Measurements from ENCODE around the gene PROM2.
"Not testable (repeated sequence)": the region's sequence is repeated elsewhere in the genome, so short reads cannot be mapped to it uniquely, and the experiment has no call there.

PROM2 gene

DNA sequence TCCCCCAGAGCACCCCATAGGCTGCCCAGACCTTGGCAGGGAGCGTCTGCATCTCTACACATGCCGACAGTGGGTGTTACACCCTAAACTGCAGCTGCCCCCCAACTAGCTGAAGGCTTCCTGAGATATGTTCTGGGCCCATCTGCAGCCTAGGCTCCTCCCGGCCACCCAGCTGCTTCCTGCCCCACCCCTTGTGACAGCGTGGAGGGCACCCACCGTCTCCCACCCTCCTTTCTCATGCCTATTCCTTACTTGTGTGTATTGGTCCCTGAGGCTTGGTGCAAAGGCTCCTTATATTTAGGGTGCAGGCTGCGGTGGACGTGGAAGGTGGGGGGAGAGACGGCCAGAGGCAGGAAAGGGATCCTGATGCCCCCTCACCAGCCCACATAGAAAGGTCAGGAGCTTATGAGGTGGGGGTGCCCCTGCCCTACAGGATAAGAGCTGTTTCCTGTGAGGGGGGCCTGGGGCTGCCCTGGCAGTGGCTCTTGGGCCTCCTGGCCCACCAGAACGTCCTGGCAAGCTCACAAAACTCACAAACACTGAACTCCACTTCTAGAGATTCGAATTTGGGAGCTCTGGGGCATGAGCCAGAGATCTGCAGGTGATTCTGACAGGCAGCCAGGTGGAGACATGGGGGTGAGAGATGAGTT is 7.3 kb upstream of the PROM2 start:
- H3K27me3 ChIP-seq (ENCODE audit: insufficient read depth, low read length, poor library complexity), result no peaks in the 10 kb centered on the region
- no peak overlapping the region for H2BK5ac ChIP-seq (ENCODE audit: low read length)
- no peaks in the 10 kb centered on the region for H3K79me2 ChIP-seq (ENCODE audit: control insufficient read depth, insufficient read depth, low read length)
- no peak for DNase-seq
- no peak overlapping the region for H2BK120ac ChIP-seq (ENCODE audit: low read depth, low read length)
- no peaks in the 10 kb centered on the region for H3K4me1 ChIP-seq (ENCODE audit: control insufficient read depth, low read depth, low read length)
- H3K4ac ChIP-seq (ENCODE audit: low read depth, low read length), result no peak overlapping the region
- H3K27ac ChIP-seq (ENCODE audit: low read depth, low read length), result no peak overlapping the region
- no peak overlapping the region for H4K8ac ChIP-seq (ENCODE audit: low read depth, low read length)
- no CpG with 5 or more reads among the region's 10 CpGs for WGBS (ENCODE audit: extremely low coverage, insufficient coverage, low lambda C conversion rate)
- no peak overlapping the region for H3K23ac ChIP-seq (ENCODE audit: low read length)
- no peak overlapping the region for H3K4me3 ChIP-seq (ENCODE audit: low read length)
- no peaks in the 10 kb centered on the region for H3K79me1 ChIP-seq (ENCODE audit: low read length)
- no peak overlapping the region for H3K9ac ChIP-seq (ENCODE audit: low read length)
- no peak overlapping the region for H2BK15ac ChIP-seq (replicated peaks; ENCODE audit: low read depth)
- no peak overlapping the region for H2AK5ac ChIP-seq (ENCODE audit: low read length)
- no peak overlapping the region for H3K4me2 ChIP-seq (ENCODE audit: low read length)
- no peaks in the 10 kb centered on the region for H3K36me3 ChIP-seq (ENCODE audit: control insufficient read depth, insufficient read depth, low read length)
- H4K5ac ChIP-seq (ENCODE audit: low read length), result no peak overlapping the region
- H3K18ac ChIP-seq (ENCODE audit: low read length), result no peak overlapping the region
- H3K56ac ChIP-seq (ENCODE audit: low read length), result no peak overlapping the region

DNA sequence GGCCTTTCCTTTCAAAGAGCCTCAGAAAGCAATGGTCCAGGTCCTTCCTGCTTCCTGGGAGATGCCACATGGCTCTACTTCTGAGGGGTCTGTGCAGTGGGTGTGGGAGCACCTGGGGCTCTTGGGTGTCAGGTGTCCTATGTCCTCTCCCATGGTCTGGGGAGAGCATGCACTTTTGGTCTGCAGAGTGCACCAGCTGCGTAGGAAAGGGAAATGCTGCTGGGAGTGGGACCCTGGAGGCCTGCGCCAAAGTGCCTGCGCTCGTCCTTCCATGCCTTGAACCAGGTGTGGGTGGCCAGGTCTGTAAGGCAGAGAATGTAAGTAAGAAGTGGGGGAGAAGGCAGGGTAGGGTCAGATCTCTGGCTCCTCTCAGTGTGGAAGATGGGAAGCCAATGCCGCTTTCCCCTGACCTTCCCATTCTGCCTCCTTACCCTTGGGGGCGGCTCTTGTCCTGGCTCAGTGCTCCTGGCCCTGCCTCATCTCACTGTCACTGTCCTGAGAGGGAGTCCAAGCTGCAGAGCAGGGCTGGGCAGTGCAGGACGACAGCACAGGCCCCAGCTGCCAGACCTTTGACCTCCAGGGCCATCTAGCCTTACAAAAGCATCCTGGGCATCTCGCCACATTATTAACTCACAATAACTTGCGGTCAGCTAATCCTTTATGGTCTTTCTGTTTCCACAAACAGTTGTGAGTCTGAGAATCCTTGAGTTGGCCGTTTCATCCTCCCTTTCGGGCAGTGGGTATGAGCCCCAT is 6.6 kb upstream of the PROM2 start:
- Histone ChIP-seq H3K4me1 (ENCODE audit: control insufficient read depth, low read depth, low read length) (no peaks in the 10 kb centered on the region), H3K27me3 (ENCODE audit: insufficient read depth, low read length, poor library complexity) (no peaks in the 10 kb centered on the region), H2BK120ac (ENCODE audit: low read depth, low read length) (no peak overlapping the region), H3K4me3 (ENCODE audit: low read length) (no peak overlapping the region), H3K23ac (ENCODE audit: low read length) (no peak overlapping the region), H3K79me1 (ENCODE audit: low read length) (no peaks in the 10 kb centered on the region), H4K5ac (ENCODE audit: low read length) (no peak overlapping the region), H2BK15ac (replicated peaks; ENCODE audit: low read depth) (no peak overlapping the region), H3K4me2 (ENCODE audit: low read length) (no peak overlapping the region), H3K4ac (ENCODE audit: low read depth, low read length) (no peak overlapping the region), H4K8ac (ENCODE audit: low read depth, low read length) (no peak overlapping the region), H3K56ac (ENCODE audit: low read length) (no peak overlapping the region), H3K27ac (ENCODE audit: low read depth, low read length) (no peak overlapping the region), H3K18ac (ENCODE audit: low read length) (no peak overlapping the region), H3K9ac (ENCODE audit: low read length) (no peak overlapping the region), H3K36me3 (ENCODE audit: control insufficient read depth, insufficient read depth, low read length) (no peaks in the 10 kb centered on the region), H2BK5ac (ENCODE audit: low read length) (no peak overlapping the region), H3K79me2 (ENCODE audit: control insufficient read depth, insufficient read depth, low read length) (no peaks in the 10 kb centered on the region), H2AK5ac (ENCODE audit: low read length) (no peak overlapping the region)
- no CpG with 5 or more reads among the region's 11 CpGs for WGBS (ENCODE audit: extremely low coverage, insufficient coverage, low lambda C conversion rate)
- no peak for DNase-seq

DNA sequence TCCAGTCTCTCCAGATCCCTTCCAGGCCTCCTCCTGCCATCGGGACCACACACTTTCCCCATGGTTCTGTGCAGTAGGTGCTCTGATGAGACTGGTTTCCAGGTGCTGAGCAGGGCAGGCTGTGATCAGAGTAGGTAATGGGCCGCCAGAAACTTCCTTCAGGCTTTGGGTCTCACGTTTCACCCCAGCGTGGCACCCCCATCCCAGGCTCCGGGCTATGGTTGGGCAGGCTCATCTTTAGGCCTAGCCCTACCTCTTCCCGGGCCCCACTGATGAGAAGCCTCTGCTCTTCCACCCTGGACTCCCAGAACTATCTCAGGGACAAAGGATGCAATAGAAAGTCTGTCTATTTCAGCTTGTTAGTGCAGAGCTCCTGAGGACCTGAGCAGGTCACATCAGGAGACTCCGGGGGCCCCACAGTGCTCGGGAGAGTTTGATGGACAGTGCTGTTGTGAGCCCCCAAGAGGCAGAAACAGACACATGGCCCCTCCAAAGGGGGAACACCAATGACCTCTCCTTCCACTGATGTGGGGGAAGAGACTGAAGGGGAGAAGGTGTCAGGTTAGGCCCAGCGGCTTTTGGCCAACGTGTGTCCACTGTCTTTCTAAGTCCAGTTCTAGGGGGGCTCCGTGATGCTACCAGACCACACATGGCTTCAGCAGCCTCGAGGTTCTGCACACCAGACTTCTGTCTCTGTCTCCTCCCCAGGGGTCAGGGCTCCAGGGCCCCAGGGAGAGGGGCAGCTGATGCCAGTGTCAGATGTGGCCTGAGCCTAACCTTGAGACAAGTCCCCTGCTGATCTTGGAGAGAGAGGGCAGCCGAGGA is 5.8 kb upstream of the PROM2 start:
- Histone ChIP-seq H3K27ac (ENCODE audit: low read depth, low read length) (no peak overlapping the region), H3K4me2 (ENCODE audit: low read length) (no peak overlapping the region), H3K27me3 (ENCODE audit: insufficient read depth, low read length, poor library complexity) (no peaks in the 10 kb centered on the region), H3K18ac (ENCODE audit: low read length) (no peak overlapping the region), H2BK15ac (replicated peaks; ENCODE audit: low read depth) (no peak overlapping the region), H3K79me2 (ENCODE audit: control insufficient read depth, insufficient read depth, low read length) (no peaks in the 10 kb centered on the region), H3K4me1 (ENCODE audit: control insufficient read depth, low read depth, low read length) (no peaks in the 10 kb centered on the region), H3K4ac (ENCODE audit: low read depth, low read length) (no peak overlapping the region), H3K56ac (ENCODE audit: low read length) (no peak overlapping the region), H3K4me3 (ENCODE audit: low read length) (no peak overlapping the region), H3K79me1 (ENCODE audit: low read length) (no peaks in the 10 kb centered on the region), H4K8ac (ENCODE audit: low read depth, low read length) (no peak overlapping the region), H2BK120ac (ENCODE audit: low read depth, low read length) (no peak overlapping the region), H4K5ac (ENCODE audit: low read length) (no peak overlapping the region), H2AK5ac (ENCODE audit: low read length) (no peak overlapping the region), H3K36me3 (ENCODE audit: control insufficient read depth, insufficient read depth, low read length) (no peaks in the 10 kb centered on the region), H2BK5ac (ENCODE audit: low read length) (no peak overlapping the region), H3K9ac (ENCODE audit: low read length) (no peak overlapping the region), H3K23ac (ENCODE audit: low read length) (no peak overlapping the region)
- no peak for DNase-seq
- no CpG with 5 or more reads among the region's 13 CpGs for WGBS (ENCODE audit: extremely low coverage, insufficient coverage, low lambda C conversion rate)

DNA sequence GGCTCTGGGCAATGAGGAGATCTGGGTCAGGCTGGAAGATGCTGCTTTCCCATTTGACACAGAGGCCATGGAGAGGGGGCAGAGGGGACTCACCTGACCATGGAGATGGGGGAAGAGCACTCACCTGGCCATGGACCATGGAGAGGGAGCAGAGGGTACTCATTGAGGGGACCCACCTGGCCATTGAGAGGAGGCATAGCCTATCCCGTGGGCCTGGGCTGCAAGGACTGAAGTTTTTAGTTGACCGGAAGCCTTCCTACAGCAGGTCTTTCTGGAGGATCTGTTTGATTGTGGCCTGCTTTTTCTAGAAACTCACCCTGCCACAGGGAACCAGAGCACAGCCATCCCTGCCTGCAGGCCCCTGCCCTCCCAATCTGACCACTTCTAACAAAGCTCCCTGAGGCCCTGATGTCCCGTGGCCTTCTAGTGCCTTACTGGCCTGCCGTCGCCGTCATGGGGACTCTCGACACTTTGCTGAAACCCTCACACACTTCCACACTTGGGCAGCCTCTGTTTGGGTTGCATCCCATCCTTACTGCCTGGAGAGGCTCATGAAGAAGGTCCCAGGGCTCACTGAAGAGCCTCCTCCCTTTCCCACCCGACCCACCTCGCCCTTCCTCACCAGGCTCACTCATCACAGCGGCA is 5.1 kb upstream of the PROM2 start:
- Histone ChIP-seq H3K56ac (ENCODE audit: low read length) (no peak overlapping the region), H4K5ac (ENCODE audit: low read length) (no peak overlapping the region), H3K27ac (ENCODE audit: low read depth, low read length) (no peak overlapping the region), H3K23ac (ENCODE audit: low read length) (no peak overlapping the region), H3K18ac (ENCODE audit: low read length) (no peak overlapping the region), H3K4ac (ENCODE audit: low read depth, low read length) (no peak overlapping the region), H2BK5ac (ENCODE audit: low read length) (no peak overlapping the region), H4K8ac (ENCODE audit: low read depth, low read length) (no peak overlapping the region), H3K4me3 (ENCODE audit: low read length) (no peak overlapping the region), H3K9ac (ENCODE audit: low read length) (no peak overlapping the region), H3K79me1 (ENCODE audit: low read length) (no peaks in the 10 kb centered on the region), H3K79me2 (ENCODE audit: control insufficient read depth, insufficient read depth, low read length) (no peaks in the 10 kb centered on the region), H3K36me3 (ENCODE audit: control insufficient read depth, insufficient read depth, low read length) (no peaks in the 10 kb centered on the region), H2BK120ac (ENCODE audit: low read depth, low read length) (no peak overlapping the region), H3K27me3 (ENCODE audit: insufficient read depth, low read length, poor library complexity) (no peaks in the 10 kb centered on the region), H3K4me1 (ENCODE audit: control insufficient read depth, low read depth, low read length) (peaks cover 5% of the 10 kb centered on the region), H2AK5ac (ENCODE audit: low read length) (no peak overlapping the region), H3K4me2 (ENCODE audit: low read length) (no peak overlapping the region), H2BK15ac (replicated peaks; ENCODE audit: low read depth) (no peak overlapping the region)
- no peak for DNase-seq
- no CpG with 5 or more reads among the region's 10 CpGs for WGBS (ENCODE audit: extremely low coverage, insufficient coverage, low lambda C conversion rate)

DNA sequence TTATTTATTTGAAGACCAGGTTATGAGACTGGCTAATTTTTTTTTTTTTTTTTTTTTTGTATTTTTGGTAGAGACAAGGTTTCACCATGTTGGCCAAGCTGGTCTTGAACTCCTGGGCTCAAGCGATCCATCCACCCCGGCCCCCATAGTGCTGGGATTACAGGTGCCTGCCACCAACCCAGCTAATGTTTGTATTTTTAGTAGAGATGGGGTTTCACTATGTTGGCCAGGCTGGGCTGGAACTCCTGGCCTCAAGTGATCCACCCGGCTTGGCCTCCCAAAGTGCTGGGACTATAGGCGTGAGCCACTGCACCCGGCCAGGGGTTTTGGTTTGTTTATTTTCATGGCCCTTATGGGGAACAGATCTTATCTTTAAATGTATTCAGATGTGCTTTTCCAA is 4.5 kb upstream of the PROM2 start:
- not testable (repeated sequence) for H4K5ac ChIP-seq (ENCODE audit: low read length); H3K23ac ChIP-seq (ENCODE audit: low read length); H3K79me1 ChIP-seq (ENCODE audit: low read length); H2BK15ac ChIP-seq (replicated peaks; ENCODE audit: low read depth); H3K4ac ChIP-seq (ENCODE audit: low read depth, low read length); H2AK5ac ChIP-seq (ENCODE audit: low read length); H4K8ac ChIP-seq (ENCODE audit: low read depth, low read length); H3K18ac ChIP-seq (ENCODE audit: low read length); H3K79me2 ChIP-seq (ENCODE audit: control insufficient read depth, insufficient read depth, low read length); H3K9ac ChIP-seq (ENCODE audit: low read length); H2BK120ac ChIP-seq (ENCODE audit: low read depth, low read length); H2BK5ac ChIP-seq (ENCODE audit: low read length); H3K27ac ChIP-seq (ENCODE audit: low read depth, low read length); H3K27me3 ChIP-seq (ENCODE audit: insufficient read depth, low read length, poor library complexity); H3K4me3 ChIP-seq (ENCODE audit: low read length); H3K4me2 ChIP-seq (ENCODE audit: low read length); H3K56ac ChIP-seq (ENCODE audit: low read length); H3K36me3 ChIP-seq (ENCODE audit: control insufficient read depth, insufficient read depth, low read length); H3K4me1 ChIP-seq (ENCODE audit: control insufficient read depth, low read depth, low read length); DNase-seq
- WGBS (ENCODE audit: extremely low coverage, insufficient coverage, low lambda C conversion rate), result no CpG with 5 or more reads among the region's 5 CpGs
